GM04503 (cell line): ENCODE data around the gene ANLN.
"Not testable (repeated sequence)": the region's sequence is repeated elsewhere in the genome, so short reads cannot be mapped to it uniquely, and the experiment has no call there.

ENCODE experiments used
- DNase-seq: peaks from one replicate; pipeline ENCODE4 v3.0.0-alpha.2; 2012; ENCODE audit warnings: low read depth

Gene ANLN

DNA sequence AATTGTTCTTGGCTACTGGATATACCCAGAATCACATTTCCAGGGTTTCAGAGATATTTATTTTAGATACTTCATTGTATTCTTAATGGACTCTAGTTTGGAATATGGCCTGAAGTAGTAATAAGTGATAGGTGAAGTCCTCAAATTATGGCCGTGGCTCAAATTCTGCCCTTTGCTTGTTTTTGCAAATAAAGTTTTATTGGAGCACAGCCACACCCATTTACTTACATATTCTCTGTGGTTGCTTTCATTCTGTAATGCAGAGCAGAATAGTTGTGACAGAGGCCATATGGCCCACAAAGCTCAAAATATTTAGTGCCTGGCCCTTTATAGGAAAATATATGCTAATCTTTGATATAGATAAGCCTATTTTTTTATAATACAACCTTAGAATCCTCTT, 19.5 kb downstream of the ANLN start:
- no peak for DNase-seq

DNA sequence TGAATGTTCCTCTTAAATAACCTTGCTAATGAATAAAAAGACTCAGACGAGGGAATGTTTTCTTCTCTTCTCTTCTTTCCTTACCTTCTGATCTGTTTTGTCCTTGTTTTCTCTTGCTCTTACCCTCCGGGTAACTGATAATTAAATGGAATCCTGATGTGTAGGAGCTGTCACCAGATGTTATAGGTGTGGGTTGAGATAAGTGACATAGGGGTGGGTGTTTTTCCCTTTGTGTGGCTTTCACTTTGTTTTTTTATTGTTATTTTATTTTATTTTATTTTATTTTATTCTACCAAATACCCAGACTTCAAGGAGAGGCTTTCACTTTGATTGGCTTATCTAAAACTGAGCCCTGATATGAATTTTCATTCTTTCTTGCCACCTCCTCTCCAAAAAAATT, 25.5 kb downstream of the ANLN start:
- DNase-seq: no peak

DNA sequence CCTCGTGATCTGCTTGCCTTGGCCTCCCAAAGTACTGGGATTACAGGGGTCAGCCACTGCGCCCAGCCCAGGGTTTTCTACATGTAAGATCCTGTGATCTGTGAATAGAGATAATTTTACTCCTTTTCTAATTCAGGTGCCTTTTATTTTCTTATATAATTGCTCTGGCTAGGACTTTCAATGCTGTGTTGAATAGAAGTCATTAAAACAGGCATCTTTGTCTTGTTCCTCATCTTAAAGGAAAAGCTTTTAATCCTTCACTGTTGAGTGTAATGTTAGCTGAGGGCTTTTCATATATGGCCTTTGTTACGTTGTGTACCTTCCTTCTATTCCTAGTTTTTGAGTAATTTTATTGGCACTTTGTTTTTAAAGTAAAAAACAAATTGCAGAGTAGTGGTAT, 26.6 kb downstream of the ANLN start:
- no peak for DNase-seq

DNA sequence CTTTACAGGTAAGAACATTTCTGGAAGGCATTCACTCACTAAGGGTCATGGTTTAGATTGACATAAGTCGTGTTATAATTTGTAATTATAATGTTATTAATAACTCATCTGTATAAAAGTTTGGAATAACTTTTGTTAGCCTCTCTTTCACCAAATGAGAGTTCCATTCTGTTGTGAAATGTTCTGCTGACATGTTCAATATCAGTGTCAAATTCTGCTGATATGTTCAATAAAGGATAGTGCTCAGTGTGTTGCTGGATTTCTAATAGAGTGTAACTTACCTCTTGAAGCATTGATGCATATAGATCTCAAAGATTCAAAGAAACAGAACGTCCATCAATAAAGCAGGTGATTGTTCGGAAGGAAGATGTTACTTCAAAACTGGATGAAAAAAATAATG, 30.6 kb downstream of the ANLN start:
- DNase-seq: no peak

DNA sequence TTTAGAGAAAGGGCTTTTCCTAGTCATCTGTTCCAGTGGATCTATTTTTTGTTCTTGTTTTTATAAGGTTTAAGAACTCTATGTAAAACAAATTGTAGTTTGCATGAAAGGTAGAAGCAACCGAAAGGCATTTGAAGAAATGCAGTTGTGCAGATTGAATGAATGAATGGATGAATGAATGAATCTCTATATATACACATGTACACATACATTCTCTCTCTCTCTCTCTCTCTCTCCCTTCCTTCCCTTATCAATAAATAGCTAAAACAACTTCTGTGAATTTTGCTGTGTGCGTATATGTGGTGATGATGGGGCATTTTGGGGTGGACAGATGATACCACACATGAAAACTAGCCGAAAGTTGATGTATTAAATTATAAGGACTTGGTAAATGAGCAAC, 32.4 kb downstream of the ANLN start:
- DNase-seq: no peak

DNA sequence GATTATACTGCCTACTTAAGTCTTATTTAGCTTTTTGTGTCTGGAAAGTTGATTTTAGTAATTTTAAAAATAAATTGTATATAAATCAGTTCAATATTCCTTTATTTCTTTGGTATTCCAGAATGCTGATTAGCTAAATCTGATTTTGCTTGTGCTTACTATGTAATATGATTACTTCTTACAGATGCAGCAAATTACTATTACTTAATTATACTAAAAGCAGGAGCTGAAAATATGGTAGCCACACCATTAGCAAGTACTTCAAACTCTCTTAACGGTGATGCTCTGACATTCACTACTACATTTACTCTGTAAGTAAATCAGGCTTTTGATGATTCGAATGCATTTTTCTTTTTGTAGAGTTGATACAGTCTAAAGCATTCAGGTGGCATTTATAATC, 34.0 kb downstream of the ANLN start:
- DNase-seq: no peak

DNA sequence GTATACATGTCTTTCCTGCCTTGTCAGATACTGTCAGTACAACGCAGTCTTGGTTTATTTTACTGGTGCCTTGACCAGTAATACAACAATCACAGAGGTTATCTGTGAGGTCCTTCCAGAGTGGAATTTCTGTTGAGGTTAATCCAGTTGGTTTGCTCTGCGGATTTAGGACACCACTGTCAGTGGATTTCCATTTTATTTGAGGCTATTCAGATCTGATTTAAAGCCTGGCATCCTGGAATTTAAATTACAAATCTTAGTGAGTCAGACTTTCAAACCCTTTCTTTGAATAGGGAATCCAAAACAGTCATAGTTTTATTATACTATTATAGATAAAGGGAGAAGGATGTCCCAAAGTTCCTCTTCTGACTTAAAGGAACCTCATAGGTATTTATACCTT, 40.5 kb downstream of the ANLN start:
- DNase-seq: no peak

DNA sequence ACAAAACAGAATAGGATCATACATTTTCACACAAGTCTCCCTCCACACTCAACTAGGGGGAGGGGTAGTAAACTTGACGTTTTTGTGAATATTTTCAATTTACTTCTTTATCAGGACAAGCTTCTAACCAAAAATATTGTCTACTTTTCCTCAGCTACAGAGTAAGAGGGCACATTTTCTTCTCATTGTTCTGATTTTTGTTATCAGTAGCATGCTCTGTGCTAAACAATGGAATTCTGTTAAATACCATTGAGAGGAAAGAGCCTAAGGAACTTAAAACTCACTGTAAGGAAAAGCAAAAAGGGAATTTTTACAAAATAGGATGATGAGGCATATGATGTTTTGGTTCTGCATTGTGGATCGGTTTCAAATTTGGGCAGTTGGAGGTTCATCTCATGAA, 41.2 kb downstream of the ANLN start:
- DNase-seq: no peak

DNA sequence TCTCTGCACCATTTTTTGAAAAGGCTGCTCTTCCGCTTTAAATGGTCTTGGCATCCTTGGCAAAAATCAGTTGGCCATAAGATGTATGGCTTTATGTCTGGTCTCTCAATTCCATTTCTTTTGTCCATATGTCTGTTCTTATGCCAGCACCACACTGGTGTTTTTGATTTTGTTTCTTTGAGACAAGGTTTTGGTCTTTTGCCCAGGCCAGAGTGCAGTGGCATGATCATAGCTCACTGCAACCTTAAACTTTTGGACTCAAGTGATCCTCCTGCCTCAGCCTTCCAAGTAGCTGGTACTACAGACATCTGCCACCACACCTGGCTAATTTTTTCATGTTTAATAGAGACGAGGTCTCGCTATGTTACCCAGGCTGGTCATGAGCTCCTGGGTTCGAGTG, 48.5 kb downstream of the ANLN start:
- no peak for DNase-seq

DNA sequence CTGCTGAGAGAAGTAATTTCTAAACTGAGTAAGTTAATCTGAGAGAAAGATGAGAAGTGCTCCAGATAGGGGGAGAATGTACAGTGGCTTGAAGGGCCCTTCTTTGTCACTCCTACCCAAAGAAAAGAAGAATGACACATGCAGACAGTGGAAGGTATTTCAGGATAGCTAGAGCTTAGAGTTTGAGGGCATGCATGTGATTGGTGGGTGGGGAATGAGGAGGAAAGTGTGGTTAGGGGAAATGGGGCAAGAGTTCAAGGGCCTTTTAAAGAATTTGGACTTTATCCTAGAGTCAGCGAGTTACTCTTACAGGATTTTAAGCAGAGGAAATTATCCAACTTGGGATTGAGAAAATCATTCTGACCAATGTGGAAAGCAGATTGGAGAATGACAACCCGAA, 50.0 kb downstream of the ANLN start:
- DNase-seq: no peak

DNA sequence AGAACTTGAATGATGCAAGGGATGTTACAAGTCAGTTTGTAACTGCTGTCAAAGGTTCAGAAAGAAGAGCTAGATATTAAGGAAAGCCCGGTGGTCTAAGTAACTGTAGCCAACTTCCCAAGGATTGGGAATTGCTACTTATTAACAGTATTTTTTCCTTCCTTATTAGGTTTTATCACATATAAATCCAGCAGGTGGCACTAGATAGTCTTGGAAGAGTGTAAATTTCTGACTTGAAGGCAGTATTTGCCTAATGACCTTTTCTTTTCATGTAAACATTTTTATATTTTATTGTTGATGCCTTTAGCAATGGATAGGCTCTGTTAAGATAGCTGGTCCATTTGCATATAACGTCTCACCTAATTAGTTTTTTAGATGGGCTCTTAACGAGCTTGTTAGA, 51.2 kb downstream of the ANLN start:
- no peak for DNase-seq

DNA sequence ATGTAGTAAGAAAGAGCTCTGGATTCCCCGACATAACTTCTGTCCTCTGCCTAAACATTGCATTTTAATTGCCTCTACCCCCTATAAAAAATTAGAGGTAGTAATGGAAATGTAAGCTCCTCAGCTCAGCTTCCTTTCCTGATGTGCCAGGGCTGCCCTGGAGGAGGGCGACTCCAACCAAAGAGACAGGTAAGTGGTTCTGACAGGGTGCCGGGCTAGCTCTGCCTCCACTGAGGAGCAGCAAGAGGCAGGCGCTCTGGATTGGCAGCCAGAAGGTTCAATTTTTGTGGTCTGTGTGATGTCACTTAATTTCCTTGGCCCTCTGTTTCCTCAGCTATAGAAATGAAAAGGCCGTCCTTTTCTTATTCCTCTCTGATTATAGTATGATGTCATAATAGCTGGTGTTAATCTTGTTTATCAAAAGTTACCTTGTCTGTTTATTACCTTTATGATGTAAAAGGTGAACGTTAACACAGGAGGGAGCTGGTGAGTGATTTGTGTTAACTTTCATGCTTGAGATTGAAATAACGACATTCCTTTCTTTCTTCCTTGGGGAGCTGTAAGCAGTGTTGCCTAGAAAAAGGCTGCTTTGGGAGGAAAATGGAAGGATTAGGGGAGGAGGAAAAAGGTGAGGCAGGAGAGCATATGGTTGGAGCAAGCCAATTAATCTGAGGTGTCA, 51.8 kb downstream of the ANLN start:
- no peak for DNase-seq

DNA sequence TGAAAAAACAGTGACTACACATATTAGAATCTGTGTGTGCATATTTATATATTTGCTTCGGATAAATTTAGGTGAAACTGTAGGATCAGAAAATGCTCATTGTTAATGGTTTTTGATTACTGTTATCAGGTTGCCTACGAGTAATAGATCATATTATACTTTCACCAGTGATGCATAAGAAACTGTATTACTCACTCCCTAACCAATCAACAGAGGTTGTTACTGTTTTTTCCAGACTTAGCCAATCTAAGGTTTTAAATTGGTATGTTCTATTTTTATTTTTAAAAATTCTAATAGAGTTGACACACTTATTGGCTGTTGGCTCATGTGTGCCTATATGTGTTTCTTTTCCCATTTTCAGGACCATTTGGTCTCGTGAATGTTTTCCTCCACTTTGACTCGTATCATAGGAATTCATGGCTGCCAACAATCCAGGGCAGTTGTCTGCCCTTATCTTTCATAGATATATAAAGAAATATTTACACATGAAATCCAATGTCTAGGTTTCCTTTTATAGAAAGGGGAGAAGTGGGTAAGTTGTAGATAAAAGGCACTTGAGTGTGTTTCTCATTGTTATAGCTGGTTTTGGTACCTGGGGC, 59.2 kb downstream of the ANLN start:
- no peak for DNase-seq

DNA sequence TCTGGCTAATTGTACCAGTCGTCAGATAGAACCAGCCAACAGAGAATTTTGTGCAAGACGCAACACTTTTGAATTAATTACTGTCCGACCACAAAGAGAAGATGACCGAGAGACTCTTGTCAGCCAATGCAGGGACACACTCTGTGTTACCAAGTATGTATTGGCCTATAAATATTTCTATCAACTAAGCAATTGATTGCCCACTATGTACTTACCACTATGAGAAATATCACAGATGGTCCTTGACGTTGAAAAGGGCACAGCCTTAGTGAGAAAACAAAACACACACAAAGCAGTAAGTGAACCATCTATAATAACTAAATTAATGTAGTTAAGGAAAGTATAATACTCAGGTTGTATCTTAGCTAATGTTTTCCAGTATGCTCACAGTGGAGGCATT, 60.0 kb downstream of the ANLN start:
- DNase-seq: no peak

DNA sequence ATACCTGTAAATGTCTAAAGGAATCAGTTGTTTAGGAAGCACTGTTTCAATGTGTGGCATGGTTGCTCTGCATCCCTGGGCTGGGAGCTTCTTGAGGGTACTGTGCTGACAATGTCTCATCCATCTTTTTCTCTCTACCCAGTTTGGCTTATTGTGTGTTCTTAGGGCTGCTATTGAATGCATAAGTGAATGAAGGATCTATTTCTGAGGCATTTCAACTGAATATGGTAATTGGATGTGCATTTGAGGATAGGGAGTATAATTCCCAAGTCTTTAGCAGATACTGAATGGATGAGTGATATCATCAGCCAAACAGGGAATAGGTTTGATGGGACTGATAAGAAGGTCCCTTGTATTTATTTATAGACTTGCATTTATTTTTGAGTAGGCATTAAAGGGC, 64.1 kb downstream of the ANLN start:
- no peak for DNase-seq

DNA sequence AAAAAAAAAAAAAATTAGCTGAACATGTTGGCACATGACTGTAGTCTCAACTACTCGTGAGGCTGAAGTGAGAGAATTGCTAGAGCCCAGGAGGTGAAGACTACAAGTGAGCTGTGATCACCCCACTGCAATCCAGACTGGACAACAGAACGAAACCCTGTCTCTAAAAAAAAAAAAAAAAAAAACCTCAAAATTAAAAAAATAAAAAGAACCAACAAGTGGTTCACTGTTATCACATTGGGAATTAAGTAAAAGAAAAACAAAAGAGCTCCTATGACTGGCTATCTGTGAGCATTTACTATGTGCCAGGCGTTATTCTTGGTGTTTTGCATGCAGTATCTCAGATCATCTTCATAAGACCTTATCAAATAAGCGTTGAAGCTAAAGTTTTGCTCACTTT, 66.0 kb downstream of the ANLN start:
- DNase-seq: no peak

DNA sequence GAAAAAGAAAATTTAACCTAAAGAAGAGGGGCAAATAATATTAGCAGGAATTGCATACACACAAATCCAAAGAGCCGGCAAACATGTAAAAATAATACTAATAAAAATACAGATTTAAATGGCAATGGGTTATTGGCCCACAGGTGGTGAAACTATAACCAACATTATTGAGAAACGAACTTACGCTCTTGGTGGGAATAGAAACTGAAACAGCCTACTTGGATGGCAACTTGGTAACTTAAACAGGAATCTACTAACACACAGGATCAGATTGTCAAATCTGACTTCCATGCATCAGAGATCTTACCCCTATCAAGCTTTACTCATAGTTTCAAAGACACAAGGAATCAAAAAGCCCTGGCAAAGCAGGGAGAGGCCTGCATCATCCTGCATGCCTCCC, 66.5 kb downstream of the ANLN start:
- no peak for DNase-seq

DNA sequence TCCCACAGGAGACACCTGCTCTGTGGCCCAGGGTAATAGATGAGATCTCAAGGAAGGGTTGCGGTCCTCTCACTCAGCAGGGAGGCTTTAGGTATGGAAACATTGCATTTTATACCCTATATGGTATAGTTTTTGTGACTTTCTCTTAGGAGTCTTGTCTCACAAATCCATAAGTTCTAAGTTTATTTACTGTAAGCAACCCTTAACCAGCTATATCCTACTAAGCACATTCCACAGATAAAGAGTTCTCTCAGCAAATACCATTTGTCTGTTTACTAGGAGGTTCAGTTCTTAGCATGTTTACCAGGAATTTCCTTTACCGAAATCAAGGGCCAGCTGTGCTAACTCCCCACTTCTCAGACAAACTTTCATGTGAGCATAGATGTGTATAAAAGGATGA, 66.9 kb downstream of the ANLN start:
- no peak for DNase-seq

DNA sequence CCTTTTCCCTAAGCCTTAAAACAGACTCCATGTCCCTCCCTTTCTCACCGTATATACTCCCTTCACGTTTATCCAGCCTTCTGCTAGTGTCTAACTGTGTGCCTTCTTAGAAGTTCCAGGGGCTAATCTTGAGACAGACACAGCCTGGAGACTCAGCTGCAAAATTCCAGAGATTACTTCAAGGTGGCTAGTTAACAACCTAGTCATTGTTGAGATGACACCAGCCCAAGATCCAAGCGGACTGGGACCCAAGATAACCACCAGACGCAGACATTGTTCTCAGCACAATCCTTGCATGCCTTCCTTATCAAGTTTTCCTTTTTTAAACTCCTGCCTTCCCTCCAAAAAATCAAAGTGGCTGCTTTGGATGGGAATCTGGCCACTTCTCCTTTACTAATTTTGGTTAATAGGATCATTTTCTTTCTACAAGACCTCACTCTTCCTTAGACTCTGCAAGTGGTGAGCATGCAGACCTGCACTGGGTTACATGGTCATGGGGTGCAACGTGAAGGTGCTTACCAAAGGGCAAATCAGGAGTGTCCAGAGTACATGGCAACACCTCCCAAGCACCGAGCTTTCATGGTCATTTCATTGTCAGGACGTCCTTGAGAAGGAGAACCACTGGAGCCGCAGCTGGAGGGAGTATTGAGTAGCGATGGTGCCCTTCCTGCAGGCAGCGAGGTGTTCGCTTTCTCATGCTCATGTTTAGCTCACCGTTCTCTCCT, 69.7 kb downstream of the ANLN start:
- DNase-seq: no peak

DNA sequence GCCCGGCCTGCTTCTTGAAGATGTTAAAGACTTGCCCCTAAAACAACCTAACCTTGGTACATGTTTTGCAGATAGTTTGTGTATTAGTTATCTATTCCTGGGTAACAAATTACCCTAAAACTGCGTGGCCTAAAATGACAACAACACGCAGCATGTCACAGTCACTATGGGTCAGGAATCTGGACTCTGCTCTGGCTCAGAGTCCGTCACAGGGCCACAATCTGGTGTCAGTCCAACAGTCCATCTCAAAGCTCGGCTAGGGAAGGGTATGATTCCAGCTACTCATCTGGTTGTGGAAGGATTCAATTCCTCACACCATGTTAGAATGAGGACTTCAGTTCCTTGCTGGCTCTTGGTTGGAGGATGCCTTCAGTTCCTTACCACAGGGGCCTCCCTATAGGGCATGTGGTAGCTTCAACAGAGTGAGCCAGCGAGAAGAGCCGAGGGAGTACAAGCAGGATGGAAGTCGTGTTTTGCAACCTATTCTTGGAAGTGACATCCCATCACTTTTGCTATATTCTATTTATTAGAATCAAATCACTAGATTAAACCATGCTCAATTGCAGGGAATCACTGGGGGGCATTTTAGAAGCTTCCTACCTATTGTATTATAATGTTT, 71.3 kb downstream of the ANLN start:
- DNase-seq: no peak

DNA sequence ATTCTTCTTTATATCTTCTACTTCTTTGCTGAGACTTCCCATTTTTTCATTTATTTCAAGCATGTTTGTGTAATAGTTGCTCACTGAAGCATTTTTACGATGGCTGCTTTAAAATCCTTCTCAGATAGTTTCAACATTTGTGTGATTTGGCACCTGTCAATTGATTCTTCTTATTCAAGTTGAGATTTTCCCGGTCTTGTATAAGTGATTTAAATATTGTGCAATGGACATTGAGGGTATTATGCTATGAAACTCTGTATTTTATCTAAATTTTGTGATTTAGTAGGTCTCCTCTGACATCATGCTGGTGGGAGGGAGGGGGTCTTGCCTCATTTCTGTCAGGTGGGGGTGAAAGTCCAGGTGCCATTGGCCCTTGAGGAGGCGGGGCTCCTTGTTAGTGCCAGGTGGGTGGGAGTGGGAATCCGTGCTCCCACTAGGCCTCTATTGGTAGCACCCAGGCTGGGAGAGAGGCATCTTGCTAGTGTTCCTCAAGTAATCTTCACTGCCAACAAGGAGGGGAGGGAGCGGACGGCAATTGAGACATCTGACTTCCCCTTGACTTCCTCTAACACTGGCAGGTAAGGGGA, 73.0 kb downstream of the ANLN start:
- DNase-seq: no peak

DNA sequence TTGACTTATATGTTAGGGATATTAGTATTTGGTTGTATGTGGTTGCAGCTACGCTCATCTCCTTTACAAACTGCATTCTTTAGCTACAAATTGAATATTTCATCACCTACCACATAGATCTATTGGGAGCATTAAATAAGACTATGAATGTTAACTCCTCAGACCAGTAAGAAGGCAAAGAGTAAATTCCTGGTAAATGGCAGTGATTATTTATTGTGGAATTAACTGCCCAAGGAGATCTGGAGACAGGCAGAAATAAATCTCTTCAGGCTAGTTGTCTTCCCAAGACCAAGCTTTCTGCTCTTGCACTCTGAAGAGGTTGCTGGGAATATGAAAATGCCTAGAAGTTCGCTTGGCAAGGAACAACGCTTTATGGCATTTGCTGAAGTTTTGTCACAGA, 74.6 kb downstream of the ANLN start:
- no peak for DNase-seq

DNA sequence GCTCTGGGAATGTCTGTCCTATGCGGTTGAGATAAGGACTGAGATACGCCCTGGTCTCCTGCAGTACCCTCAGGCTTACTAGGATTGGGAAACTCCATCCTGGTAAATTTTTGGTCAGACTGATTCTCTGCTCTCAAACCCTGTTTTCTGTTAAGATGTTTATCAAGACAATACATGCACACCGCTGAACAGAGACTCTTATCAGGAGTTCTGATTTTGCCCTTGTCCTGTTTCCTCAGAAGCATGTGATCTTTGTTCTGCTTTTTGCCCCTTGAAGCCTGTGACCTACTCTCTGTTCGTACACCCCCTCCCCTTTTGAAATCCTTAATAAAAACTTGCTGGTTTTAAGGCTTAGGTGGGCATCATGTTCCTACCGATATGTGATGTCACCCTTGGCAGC, 76.3 kb downstream of the ANLN start:
- DNase-seq: not testable (repeated sequence)
